NCI-H526 treated with DMSO at 0.1 percent for 48 hours (cell line): ENCODE measurements around the gene LRRC46.

ENCODE experiments used
- DNase-seq: peaks from one replicate; lab custom pipeline; 2025; lab: John Stamatoyannopoulos, UW

The LRRC46 gene

DNA sequence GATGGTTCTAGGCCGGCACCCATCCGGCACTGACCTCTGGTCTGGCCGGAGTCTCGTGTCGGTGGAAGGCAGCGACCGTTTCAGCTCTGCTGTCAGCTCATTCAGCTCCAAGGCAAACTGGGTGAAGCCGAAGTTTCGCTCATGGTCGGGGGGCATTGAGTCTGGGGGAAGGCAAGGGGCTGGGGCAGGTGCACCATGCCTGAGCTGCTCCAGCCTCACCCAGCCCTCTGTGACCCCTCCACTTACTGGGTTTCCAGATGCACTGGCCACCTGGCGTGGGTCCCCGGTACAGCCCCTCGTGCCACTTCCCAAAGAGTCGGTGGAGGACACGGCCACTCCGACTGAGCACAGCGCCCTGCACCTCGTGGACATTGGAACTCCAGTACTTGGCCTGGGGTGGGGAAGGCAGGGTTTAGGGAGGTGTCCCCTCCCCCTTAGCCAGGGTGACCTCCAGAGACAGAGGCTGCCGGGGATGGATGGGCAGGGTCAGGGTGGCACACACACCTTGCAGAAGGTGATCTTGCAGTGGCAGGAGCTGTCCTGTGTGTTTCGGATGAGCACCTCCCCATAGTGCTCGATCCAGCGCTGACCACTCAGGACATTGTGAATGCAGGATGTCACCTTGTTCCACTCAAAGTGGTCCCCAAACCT is 22.5 kb upstream of the LRRC46 start:
- no peak for DNase-seq

DNA sequence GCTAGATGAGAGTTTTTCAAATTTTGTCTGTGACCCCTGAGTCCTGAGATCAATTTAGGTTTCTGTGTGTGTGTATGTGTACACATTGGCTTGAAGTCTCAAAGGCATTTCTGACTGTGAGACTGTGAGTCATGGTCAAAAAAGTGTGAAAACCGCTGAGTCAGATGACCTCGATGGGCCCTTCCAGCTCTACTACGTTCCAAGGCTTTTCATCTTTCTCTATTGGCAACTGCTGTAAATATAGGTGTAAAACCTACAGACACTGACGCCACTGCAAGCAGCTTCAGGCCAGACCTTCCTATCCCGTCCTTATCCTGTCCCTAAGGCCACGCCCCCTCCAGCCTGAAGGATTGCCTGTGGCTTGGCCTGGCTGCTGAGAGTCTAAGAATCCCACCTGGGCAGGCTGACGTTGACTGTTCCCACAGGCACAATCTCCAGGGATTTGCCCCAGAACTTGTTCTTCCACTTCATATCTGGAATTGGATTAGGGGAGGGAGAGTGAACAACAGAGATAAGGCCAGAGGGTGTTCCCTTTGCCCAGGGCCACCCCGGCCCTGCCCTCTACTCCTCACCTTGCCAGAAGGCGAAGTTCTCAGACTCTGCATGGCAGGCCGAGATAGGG is 21.2 kb upstream of the LRRC46 start:
- peak; percentile 77 for DNase-seq

DNA sequence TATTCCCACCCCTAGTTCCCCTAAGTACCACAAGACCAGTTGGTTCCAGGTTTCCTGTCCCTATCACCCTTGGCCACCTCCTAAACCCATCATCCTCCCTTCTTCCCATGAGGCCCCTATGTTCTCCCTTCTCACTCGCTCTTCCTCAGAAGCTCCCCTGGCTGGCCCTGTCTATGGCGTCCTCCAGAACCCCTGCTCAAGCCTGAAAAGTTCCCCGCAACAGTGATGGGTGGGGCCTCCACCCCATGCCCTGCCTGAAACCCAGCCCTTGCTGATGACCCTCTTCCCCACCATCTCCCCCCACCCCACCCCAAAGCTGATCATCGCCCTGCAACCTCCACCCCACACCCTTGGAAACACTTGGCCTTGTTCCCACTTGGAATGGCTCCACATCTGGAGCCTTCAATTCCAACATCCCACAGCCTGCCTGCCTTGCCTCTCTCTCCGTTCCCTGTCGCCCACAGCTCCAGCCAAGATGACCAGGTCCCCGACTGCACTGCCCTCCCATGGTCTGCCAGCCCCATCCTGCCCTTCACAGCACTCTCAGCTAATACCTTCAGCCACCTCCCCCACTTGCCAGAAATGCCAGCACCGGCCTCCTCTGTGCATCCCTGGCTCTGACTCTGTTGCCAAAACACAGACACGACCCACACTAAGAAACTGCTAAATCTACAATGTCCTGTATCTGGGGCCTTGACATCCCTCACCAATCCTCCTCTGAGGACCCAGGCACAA is 20.4 kb upstream of the LRRC46 start:
- DNase-seq: no peak

DNA sequence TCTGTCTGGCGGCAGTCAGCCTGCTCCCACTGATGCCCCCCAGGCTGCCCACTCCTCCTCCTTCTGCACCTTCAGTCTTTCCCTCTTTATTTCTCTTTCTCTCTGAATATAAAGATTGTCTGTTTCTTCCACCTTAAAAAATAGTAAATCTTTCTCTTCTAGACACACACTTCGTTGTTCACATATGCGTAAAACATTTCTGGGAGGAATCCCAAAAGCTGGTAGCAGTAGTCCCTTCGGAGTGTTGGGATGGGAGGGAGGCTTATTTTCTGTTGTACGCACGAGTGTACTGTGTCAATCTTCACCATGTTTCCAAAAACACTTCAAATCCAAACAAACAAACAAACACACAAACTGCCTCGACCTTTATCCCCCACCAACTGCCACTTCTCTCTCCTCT is 19.8 kb upstream of the LRRC46 start:
- no peak for DNase-seq

DNA sequence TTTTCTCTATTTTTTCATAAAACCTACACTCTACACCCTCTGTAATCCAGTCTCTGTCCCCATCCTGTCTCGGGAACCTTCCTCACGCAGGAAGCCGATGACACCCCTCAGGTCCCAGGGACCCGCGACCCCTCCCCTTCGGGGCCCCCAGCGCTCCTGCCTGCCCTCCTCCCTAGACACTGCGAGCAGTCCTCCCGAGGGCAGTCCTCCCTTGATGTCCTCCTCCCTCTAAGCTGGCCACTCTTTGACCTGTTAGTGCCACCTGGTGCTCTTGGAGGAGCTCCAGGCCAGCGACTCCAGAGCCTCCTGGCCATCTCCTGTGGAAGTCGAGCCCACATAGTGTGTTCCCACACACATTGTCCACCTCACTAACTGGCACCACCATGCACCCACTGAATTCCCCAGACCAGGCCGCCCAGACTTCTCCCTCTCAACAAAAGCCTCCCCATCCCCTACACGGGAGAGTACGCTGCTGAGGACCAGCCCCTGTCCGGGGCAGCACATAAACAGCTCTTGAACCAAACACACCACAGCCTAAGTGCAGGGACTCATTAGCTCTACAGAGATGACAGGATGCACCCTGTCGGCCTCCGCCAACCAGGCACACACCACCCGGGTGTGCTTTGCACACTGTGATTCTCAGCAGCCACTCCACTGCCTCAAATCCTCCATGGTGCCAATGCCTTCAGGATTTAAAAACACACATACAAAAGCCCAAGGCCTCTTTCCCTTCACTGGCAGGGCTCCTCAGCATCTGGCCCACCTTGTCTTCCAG is 19.1 kb upstream of the LRRC46 start:
- no peak for DNase-seq

DNA sequence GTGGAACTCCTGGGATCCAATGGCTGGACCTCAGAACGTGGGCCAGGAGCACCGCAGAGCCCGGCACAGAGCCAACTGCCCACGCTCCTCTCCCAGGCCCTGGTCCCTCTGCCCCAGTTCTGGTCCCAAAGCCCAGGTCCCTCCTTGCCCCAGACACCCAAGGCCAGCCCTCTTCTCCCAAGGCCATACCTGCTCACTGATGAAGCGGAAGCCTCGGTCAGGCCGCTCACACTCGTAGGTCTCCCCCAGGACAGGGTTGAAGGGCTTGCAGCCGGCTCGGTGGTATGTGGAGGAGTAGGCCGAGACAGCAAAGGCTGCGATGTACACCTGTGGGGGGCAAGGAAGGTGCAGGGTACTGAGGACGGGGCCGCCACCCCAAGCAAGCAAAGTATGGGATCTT is 18.4 kb upstream of the LRRC46 start:
- DNase-seq: no peak

DNA sequence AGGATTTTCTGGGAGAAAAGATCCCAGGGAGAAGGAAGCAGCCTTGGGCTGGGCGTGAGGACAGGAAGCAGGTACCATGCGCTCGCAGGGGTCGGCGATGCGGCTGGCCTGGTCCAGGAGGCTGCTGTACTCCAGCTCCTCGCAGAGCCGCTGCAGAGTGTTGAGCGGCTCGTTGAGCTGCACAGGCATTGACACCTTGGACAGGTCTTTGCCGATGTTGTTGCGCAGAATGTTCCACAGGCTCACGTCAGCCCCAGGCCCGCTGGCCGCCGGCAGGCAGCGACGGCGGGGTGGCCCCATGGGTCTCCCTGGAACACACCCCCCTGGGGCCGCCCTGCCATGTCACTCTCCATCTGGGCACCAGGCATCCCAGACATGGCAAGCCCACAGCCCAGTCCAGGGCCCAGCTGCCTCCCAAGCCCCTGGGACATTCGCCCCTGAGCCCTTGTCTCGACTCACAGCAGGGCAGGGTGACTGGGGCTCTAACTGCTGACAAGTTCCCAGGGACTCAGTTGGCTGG is 17.9 kb upstream of the LRRC46 start:
- no peak for DNase-seq

DNA sequence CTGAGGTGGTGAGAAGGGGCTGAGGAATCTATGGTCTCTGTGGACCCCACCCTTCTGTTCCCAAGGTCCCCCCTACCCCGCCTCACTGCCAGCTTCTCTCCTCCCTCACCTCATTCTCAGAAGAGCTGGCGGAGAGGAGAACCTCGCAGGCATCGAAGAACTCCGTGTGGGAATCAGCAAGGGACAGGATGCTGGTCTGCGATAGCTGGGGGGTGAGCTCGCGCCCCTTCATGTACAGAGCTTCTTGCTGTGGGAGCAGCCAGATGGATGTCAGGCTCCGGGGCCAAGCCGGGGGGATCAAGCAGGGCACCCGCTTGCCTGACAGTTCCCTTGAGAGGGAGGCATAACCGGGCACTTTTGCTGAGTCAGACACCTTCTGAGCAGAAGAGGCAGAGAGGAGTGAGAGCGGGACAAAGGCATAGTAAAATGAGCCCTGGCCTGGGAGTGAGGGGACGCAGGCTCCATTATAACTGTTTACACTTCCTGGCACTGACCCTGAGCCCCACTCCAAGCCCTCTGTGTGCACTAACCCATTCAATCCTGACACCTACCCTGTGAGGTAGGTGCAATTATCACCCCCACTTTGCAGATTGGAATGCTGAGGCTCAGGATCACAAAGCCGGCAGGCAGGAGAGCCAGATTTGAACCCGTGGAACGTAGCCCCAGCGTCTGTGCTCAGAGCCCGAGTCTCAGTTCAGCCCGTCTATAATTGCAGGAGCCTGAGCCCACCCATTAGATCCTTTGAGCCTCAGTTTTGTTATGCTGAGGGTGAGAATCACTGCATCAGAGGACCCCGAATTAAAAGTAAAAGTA is 16.2 kb upstream of the LRRC46 start:
- DNase-seq: no peak

DNA sequence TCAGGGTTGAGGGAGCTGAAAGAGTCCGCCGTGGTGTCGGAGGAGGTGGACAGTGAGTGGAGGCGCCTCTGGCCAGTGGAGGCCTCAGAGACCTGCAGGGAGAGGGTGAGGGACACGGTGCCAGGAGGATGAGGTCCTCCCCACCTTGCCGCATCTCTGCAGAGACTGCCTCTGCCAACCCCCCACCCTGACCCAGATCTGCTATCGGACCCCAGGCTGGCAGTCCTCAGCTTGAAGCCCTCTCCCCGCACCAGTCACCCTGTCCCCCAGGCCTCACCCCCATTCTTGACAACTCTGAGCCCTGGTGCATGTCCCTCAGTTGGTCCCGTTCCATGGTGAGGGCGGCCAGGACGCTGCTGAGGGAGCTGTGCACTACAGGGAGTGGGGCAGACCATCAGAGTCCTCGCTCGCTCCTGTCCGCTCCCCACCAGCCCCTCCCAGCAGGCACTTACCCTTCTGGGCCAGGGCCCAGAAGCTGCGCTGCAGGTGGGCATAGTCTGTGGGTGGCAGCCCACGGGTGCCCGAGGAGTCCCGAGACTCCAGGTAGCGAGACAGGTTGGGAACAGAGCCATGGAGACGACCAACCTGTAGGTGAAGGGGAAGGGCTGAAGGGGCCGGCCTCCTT is 15.2 kb upstream of the LRRC46 start:
- DNase-seq: no peak

DNA sequence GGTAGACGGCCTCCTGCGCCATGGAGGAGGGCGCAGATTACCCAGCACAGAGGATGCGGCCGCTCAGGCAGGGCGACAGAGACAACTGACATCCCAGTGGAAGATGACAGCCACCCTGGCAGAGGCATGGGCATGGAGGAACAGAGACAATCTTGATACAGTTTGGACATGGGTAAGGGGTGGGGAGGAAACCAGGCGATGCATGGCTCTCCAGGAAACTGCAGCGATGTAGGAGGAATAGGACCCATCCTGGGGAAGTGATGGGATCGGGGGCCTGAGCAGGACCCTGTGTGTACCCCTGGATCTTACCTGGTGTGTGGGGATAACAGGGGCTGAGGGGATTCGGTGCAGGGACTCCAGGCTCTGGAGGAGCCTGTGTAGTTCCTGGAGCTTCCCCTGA is 14.5 kb upstream of the LRRC46 start:
- no peak for DNase-seq

DNA sequence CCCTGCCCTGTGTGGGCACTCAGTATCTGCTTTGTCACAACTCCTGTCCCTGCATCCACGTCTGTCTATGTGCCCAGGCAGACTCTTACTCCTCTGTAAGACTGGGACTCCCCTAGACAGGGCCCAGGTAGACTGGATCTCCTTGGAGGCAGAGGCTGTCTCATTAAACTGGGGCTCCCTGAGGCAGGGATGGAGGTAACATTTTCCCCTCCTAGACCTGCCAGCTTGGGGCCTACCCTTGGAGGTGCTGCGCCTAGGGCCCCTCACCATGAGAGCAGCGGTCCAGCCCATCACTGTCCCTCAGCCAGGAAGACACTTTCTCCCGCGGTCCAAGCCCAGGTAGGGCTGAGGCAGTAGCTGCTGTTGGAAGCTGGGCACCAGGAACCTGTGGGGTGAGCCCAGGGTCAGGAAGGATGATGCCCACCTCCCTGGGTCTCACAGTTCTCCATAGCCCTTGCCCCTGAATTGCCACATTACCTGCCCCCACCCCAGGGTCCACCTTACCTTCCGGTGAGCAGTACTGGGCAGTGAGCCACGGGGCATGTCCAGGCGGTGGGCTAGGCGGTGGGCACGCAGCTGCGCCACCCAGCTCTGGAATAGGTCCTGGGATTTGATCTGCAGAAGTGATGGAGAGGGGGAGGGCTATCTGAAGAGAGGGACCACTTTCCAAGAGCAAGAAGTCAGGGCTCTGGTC is 13.3 kb upstream of the LRRC46 start:
- no peak for DNase-seq

DNA sequence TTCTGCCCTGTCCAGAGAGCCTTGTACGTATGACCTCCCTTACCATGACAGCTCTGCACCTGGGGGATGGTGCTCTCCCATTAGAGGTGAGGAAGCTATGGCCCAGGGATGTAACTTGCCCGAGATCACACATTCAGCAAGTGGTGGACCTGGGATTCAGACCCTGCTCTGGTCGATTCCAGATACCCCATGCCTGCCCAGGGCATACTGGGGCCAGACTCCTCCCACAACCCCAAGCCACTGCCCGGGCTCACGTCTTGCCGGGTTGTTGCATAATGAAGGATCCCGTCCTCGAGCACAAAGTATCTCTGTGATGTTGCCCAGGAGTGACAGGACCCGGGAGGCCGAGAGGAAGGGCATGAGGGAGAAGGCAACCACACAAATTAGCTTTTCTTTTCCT is 12.0 kb upstream of the LRRC46 start:
- DNase-seq: no peak

DNA sequence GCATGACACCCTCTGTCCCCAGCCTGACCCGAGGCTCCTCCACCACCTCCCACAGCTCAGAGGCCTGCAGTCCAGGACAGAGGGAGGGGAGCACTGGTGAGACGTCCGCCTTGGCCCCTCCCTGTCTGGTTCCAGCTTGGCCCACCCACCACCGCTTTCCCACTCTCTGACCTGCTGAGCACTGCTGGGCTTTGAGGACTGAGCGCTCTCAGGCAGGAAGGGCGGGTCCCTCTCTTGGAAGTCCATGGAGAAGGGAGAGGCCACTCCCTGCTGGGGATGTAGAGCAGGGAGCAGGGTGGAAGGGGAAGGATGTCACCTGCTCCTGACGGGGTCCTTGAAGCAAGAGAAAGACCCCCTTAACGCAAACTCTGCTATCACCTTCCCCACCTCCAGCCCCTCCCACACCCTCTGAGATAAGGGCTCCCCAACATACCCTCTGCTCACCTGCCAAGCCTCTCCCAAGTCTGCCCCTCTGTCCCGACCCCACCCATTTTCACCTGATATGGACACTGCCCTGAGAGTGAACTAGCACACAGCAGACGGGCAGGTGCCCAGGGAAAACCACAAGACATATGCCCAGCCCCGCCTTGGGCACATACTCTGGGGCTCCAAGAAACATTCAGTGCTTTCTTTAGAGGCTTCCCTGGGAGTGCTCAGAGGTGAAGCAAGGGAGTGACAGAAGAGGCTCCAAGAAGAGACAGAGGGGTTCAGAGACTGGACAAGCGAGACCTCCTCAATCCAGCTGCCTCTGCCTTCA is 11.3 kb upstream of the LRRC46 start:
- DNase-seq: no peak

DNA sequence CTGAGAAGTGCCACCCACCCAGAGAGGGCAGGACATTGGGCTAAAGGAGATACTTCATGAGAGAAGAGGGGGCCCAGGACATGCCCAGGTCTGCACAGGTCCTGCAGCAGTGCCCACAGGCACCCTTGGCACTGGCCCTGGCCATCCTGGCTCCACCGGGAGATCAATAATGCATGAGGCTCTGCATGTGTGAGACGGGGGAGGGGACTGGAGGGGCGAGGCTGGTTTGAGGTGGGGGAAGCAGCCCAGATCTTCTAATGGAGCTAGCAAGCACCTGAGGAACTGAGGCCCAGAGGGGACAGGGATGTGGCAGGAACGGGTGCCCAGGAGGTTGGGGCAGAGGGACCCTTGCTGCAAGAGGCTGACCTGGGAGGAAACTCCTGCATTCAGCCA is 10.4 kb upstream of the LRRC46 start:
- DNase-seq: no peak

DNA sequence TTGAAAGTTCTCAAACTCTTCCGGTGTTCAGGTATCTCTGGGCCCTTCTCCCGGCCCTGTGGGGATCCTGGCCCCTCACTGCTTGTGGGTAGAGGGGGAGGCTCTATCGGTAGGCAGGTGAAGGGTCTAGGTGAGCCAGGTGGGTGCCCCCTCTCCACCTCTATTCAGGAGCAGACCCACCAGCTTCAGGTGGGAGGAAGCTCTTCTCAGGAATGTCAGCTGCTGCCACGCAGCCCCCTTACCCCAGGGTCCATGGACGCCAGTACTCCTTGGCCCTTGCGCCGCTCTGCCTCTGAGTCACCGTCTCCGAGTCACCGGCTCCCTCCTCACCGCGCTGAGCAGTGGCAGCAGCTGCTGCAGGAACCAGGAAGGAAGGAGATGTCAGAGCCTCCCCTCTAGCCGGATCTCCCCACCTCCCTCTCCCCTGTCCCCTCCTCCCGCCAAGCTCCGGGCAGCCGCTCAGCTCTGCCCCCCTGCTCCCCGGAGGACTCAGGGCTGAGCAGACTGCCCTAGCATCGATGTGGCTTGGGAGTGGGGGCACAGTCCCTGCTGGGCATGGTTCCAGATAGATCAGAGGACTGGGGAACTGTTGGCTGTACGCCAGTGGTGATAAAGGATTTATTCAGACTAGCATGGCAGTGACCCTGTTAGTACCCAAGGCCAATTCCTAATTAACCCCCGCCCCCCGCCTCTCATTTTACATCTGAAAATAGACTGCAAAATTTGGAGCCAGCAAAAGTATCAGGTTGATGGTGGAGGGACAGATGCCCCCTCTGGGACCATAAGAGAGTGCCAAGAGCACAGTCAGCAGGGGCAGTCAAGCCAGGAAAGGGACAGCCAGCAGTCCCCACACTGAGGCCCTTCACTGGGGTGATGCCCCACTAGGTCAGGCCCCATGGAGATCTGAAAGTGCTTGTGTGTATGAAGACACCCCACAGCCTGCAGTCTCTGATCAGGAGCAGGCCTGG is 9.8 kb upstream of the LRRC46 start, which contains the start of gene OSBPL7:
Gene OSBPL7, minus strand, starts transcription at position 371 of the 968 bp plus-strand sequence. CDS start 1,516 bp downstream, outside the sequence.
- DNase-seq: peak; percentile 60

DNA sequence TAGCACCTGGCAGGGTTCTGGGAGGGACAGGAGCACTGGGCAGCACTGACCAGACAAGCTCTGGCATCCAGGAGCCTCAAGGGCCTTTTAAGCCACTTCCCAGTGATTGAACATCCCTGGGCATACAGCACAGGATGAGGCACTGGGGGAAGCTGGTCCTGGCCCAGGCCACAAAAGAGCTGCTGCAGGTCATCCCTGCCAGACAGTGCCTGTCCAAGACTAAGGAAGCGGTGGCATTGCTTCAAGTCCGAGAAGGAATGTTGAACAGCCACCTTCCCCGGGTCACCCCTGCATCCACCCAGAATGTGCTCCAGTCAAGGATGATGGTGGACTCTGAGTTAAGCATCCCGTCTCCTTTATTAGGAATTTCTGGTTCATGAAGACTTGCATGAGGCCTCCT is 8.7 kb upstream of the LRRC46 start:
- no peak for DNase-seq

DNA sequence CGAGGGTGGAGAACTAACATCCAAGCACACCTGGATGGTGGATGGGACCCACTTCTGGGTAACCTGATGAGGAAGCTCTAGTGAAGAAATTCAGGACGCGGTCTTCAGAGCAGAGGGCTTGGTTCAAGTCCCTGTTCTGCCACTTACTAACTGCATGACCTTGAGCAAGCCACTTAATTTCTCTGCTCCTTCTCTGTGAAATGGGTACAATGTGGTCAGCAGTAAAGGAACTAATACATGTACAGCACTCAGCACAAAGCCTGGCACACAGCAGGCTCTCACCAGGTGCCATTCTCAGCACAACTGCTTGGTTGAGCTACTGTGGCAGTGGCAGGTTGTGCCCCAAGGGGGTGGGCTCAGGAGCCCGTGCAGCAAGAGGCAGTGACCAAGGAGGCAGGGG is 8.0 kb upstream of the LRRC46 start:
- DNase-seq: no peak

DNA sequence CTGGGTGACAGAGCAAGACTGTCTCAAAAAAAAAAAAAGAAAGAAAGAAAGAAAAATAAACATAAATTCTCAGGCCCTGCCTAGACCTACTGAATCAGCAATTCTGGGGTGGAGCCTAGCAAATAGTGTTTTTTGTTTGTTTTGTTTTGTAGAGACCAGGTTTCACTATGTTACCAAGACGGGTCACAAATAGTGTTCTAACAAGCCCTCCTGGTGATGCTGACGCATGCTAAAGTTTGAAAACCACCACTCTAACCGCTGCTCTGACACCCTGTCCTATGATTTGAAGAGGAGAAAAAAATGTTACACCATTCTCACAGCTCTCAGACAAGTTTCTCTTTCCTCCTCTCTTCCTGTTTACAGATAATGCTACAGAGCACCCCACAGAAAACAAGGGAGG is 1.6 kb upstream of the LRRC46 start:
- no peak for DNase-seq
